ENCODE data around the gene PLSCR3. TPM values are rescaled to one million over a fixed set of nuclear protein-coding genes. Genes with fewer than 3 reads are reported as not detected.

The PLSCR3 gene
- total and polyA plus RNA-seq, 3 experiments from 2014 or later = 79.1 to 152 (median 81.6) TPM

DNA sequence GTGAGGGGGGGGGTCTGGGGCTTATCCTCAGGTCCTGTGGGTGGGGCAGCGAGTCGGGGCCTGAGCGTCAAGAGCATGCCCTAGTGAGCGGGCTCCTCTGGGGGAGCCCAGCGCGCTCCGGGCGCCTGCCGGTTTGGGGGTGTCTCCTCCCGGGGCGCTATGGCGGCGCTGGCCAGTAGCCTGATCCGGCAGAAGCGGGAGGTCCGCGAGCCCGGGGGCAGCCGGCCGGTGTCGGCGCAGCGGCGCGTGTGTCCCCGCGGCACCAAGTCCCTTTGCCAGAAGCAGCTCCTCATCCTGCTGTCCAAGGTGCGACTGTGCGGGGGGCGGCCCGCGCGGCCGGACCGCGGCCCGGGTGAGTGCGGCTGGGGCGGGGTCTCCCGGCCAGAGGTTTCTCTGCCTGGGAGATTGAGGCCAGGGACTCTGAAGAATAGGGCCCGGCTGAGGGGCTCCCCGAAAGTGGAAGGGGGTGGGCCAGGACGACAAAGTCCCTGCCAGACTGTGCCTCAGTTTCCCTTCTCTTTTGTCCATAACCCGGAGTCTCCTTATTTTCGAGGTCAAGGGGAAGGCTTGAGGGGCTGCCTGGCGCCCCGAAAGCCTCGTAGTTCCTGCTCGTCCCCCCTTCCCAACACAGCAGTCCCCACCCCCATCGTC is 45.3 kb upstream of the PLSCR3 start, which contains the start of gene FGF11:
Gene FGF11, plus strand, starts transcription at position 51 of the 651 bp plus-strand sequence. Its CDS starts 109 bp downstream, at position 160.
- H3K4me1 Mint-ChIP-seq = peaks cover 33 to 56% (median 47%) of the 10 kb centered on the region in 3 donors
- H3K9me3 Mint-ChIP-seq = no peaks in the 10 kb centered on the region
- DNase-seq = no peak
- H3K27ac Mint-ChIP-seq = peak within 1 kb of the TSS; percentile 39 to 71 (median 56)
- H3K9me3 ChIP-seq (ENCODE audit: low read length) = no peaks in the 10 kb centered on the region
- no peak within 1 kb of the TSS for H3K27ac ChIP-seq (ENCODE audit: low read depth, low read length)
- POLR2A ChIA-PET = interaction anchor here (1.1 to 2.2 kb wide), 5 partner anchors 15 to 121 kb away, joined by 3 to 11 read pairs (median 3); partner anchors contain the start of gene ZBTB4
- peaks cover 50% of the 10 kb centered on the region for H3K4me1 ChIP-seq (ENCODE audit: insufficient read depth, low read length)
- peaks cover 43% of the 10 kb centered on the region for H3K27me3 ChIP-seq (ENCODE audit: insufficient read depth, low read length, poor library complexity, severe bottlenecking)
- H3K36me3 ChIP-seq (ENCODE audit: insufficient read depth, low read length) = no peaks in the 10 kb centered on the region
- peak within 1 kb of the TSS; percentile 41 for H3K4me3 ChIP-seq (ENCODE audit: low read length)
- H3K36me3 Mint-ChIP-seq = peaks cover 4 to 10% (median 7%) of the 10 kb centered on the region in 3 donors
- H3K4me3 Mint-ChIP-seq = peak within 1 kb of the TSS; percentile 52 to 81 (median 73)
- CTCF ChIA-PET = interaction anchor here (1.0 to 5.1 kb wide), 3 partner anchors 40 to 84 kb away, joined by 3 to 78 read pairs (median 3); partner anchors contain the start of genes TMEM95 and ZBTB4
- peaks cover 41 to 49% of the 10 kb centered on the region in 2 donors for H3K27me3 Mint-ChIP-seq

DNA sequence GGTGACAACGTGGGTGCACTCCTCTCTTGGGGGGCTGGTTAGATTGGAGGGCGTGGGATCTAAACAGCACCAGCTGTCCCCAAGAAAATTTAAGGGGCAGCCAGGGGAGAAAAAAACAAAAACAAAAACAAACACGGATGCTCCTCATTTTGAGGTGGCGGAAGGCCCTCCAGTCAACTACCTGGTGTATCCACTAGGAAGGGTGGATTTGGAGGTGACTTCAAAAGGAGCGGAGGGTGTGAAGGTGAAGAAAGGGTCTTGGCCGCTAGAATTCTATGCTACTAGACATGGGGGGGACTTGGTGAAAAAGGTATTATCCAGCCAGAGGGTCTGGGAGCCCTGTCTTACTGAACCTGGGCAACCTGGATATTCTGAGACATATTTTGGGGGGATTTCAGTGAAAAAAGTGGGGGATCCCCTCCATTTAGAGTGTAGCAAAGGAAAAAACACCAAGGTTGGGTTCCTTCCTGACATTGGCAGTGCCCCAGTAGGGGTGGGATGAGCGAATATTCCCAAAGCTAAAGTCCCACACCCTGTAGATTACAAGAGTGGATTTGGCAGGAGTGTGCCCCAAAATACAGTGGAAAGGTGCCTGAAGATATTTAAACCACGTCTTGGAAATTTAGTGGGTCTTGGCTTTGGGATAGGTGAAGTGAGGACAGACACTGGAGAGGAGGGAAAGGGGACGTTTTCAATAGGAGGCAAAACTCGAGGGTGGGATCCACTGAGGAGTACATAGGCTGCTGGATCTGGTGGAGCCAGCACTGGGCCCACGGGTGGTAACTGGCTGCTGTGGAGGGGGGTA is 44.5 kb upstream of the PLSCR3 start:
- Mint-ChIP-seq H3K27ac (peak overlapping the region; percentile 4 to 71 (median 56)), H3K27me3 (peaks cover 36 to 42% of the 10 kb centered on the region in 2 donors), H3K9me3 (no peaks in the 10 kb centered on the region), H3K4me3 (peak overlapping the region; percentile 8 to 81 (median 61)), H3K4me1 (peaks cover 33 to 56% (median 46%) of the 10 kb centered on the region in 3 donors), H3K36me3 (peaks cover 4 to 10% (median 7%) of the 10 kb centered on the region in 3 donors)
- CTCF ChIA-PET = interaction anchor here (0.9 to 5.1 kb wide), 6 partner anchors 16 to 83 kb away, joined by 3 to 78 read pairs (median 26); partner anchors contain the start of genes POLR2A, TMEM95 and ZBTB4
- H3K4me3 ChIP-seq (ENCODE audit: low read length) = peak overlapping the region; percentile 24
- H3K27me3 ChIP-seq (ENCODE audit: insufficient read depth, low read length, poor library complexity, severe bottlenecking) = peaks cover 36% of the 10 kb centered on the region
- no peak for DNase-seq
- H3K36me3 ChIP-seq (ENCODE audit: insufficient read depth, low read length) = no peaks in the 10 kb centered on the region
- no peaks in the 10 kb centered on the region for H3K9me3 ChIP-seq (ENCODE audit: low read length)
- no peak overlapping the region for H3K27ac ChIP-seq (ENCODE audit: low read depth, low read length)
- POLR2A ChIA-PET = interaction anchor here (0.9 to 4.5 kb wide), 5 partner anchors 15 to 122 kb away, joined by 3 to 48 read pairs (median 6); partner anchors contain the start of genes POLR2A and ZBTB4
- H3K4me1 ChIP-seq (ENCODE audit: insufficient read depth, low read length) = peaks cover 50% of the 10 kb centered on the region

DNA sequence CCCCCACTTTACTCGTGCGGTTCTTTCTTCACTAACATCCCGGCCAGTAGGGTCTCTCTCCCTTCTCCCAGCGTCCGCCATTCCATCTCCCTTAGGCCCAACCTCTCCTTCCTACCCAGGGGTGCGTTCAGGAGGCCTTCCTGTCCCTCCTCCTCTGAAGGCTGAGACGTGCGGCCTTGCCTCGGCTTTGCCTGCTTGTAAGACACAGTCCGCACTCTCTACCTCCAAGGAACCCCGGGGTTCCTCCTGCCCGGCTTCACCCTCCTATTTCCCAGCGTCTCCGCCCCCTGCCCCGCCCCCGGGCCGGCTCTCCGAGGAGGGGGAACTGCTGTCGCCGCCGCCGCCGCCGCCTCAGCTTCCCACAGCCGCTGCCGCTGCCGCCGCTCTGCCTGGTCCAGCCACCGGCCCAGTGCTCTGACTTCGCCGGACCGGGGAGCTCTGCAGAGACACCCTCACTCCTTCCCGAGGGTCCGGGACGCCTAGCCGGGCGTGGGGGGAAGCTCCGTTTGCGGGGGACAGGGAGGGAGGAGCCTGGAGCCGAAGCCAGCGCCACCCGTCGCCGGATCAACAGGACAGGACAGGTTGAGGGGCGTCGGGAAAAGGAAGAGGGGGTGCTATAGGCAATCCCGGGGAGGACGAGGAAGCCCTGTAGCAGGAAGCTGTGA is 43.8 kb upstream of the PLSCR3 start:
- H3K36me3 Mint-ChIP-seq = peaks cover 4 to 10% (median 7%) of the 10 kb centered on the region in 3 donors
- no peaks in the 10 kb centered on the region for H3K9me3 Mint-ChIP-seq
- peaks cover 50% of the 10 kb centered on the region for H3K4me1 ChIP-seq (ENCODE audit: insufficient read depth, low read length)
- ChIA-PET CTCF (interaction anchor here (0.9 to 5.1 kb wide), 7 partner anchors 11 to 157 kb away, joined by 4 to 78 read pairs (median 10); partner anchors contain the start of genes POLR2A, SLC2A4 and TMEM95), POLR2A (interaction anchor here (0.9 to 4.5 kb wide), 4 partner anchors 16 to 47 kb away, joined by 4 to 48 read pairs (median 18); partner anchors contain the start of genes POLR2A, SLC35G6 and ZBTB4)
- H3K4me1 Mint-ChIP-seq = peaks cover 33 to 56% (median 46%) of the 10 kb centered on the region in 3 donors
- H3K27me3 Mint-ChIP-seq = peaks cover 35 to 38% of the 10 kb centered on the region in 2 donors
- peak overlapping the region; percentile 61 to 86 (median 67) for H3K4me3 Mint-ChIP-seq
- DNase-seq = peak in 4 of 5 donors; percentile 21 to 61 (median 42)
- H3K27ac Mint-ChIP-seq = peak overlapping the region in 7 of 8 donors; percentile 17 to 87 (median 40)
- H3K4me3 ChIP-seq (ENCODE audit: low read length) = peak overlapping the region; percentile 24
- peaks cover 34% of the 10 kb centered on the region for H3K27me3 ChIP-seq (ENCODE audit: insufficient read depth, low read length, poor library complexity, severe bottlenecking)
- H3K9me3 ChIP-seq (ENCODE audit: low read length) = no peaks in the 10 kb centered on the region
- no peak overlapping the region for H3K27ac ChIP-seq (ENCODE audit: low read depth, low read length)
- H3K36me3 ChIP-seq (ENCODE audit: insufficient read depth, low read length) = no peaks in the 10 kb centered on the region

DNA sequence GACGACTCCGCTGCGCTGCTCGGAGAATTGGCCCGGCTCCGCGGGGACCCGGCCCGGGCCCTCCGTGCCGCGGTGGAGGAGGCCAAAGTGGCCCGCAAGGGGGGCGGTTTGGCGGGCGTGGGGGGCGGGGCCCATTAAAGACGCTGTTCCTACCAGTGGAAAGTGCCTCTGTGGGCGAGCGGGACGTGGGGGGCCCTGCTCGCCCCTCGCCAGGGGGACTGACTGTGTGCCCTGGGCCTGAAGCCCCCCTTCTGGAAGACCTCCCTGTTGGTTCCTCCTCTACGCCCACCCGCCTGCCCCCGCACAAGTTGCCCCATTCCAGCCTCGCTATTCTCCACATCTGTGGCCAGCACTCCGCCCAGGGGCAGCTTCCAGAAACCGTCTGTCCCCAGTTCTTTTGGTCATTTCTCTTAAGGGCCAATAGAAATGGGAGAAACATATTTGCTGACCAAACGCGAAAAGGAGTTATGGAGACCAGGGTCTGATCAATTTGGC is 43.1 kb upstream of the PLSCR3 start:
- DNase-seq = no peak
- peaks cover 50% of the 10 kb centered on the region for H3K4me1 ChIP-seq (ENCODE audit: insufficient read depth, low read length)
- H3K27me3 ChIP-seq (ENCODE audit: insufficient read depth, low read length, poor library complexity, severe bottlenecking) = peaks cover 34% of the 10 kb centered on the region
- H3K9me3 ChIP-seq (ENCODE audit: low read length) = no peaks in the 10 kb centered on the region
- Mint-ChIP-seq H3K4me1 (peaks cover 33 to 56% (median 46%) of the 10 kb centered on the region in 3 donors), H3K27me3 (peaks cover 32 to 36% of the 10 kb centered on the region in 2 donors), H3K9me3 (no peaks in the 10 kb centered on the region), H3K27ac (peak overlapping the region in 3 of 8 donors; percentile 17 to 95 (median 47)), H3K4me3 (peak overlapping the region; percentile 61 to 98 (median 67)), H3K36me3 (peaks cover 4 to 10% (median 7%) of the 10 kb centered on the region in 3 donors)
- ChIA-PET POLR2A (interaction anchor here (0.9 to 4.5 kb wide), 12 partner anchors 9 to 249 kb away, joined by 3 to 48 read pairs (median 6); partner anchors contain the start of genes MPDU1, NEURL4, PLSCR3 and POLR2A), CTCF (interaction anchor here (0.6 to 5.1 kb wide), 47 partner anchors 9 to 250 kb away, joined by 3 to 78 read pairs (median 7); partner anchors contain the start of genes ACAP1, CD68, CHRNB1 and MPDU1)
- no peaks in the 10 kb centered on the region for H3K36me3 ChIP-seq (ENCODE audit: insufficient read depth, low read length)
- no peak overlapping the region for H3K27ac ChIP-seq (ENCODE audit: low read depth, low read length)
- H3K4me3 ChIP-seq (ENCODE audit: low read length) = peak overlapping the region; percentile 5

DNA sequence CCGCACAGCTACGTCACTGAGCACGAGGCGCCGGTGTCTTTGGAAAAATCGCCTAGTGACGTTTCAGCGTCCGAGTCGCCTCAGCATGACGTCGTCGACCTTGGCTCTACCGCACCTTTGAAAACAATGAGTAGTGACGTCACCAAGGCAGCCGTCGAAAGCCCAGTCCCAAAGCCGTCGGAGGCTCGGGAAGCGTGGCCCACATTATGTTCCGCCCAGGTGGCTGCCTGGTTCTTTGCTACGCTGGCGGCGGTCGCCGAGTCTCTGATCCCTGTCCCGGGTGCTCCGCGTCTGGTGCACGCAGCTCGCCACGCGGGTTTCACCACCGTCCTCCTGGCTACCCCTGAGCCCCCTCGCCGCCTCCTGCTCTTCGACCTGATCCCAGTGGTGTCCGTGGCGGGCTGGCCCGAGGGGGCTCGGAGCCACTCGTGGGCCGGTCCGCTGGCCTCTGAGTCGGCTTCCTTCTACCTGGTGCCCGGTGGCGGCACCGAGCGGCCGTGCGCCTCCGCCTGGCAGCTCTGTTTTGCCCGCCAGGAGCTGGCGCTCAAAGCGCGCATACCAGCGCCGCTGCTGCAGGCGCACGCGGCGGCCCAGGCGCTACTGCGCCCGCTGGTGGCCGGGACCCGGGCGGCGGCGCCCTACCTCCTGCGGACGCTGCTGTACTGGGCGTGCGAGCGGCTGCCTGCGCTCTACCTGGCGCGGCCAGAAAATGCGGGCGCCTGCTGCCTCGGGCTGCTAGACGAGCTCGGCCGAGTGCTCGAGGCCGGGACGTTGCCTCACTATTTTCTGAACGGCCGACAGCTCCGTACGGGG is 42.4 kb upstream of the PLSCR3 start:
- H3K4me1 Mint-ChIP-seq = peaks cover 33 to 56% (median 46%) of the 10 kb centered on the region in 3 donors
- CTCF ChIA-PET = interaction anchor here (0.6 to 5.1 kb wide), 56 partner anchors 9 to 391 kb away, joined by 3 to 78 read pairs (median 5); partner anchors contain the start of genes ACAP1, CD68, CHRNB1 and MPDU1
- DNase-seq = peak; percentile 68 to 85 (median 80)
- H3K27me3 Mint-ChIP-seq = peaks cover 29% of the 10 kb centered on the region in 2 donors
- H3K9me3 Mint-ChIP-seq = no peaks in the 10 kb centered on the region
- Histone ChIP-seq H3K4me1 (ENCODE audit: insufficient read depth, low read length) (peaks cover 50% of the 10 kb centered on the region), H3K4me3 (ENCODE audit: low read length) (peak overlapping the region; percentile 92), H3K27me3 (ENCODE audit: insufficient read depth, low read length, poor library complexity, severe bottlenecking) (peaks cover 31% of the 10 kb centered on the region), H3K36me3 (ENCODE audit: insufficient read depth, low read length) (no peaks in the 10 kb centered on the region), H3K9me3 (ENCODE audit: low read length) (no peaks in the 10 kb centered on the region), H3K27ac (ENCODE audit: low read depth, low read length) (peak overlapping the region; percentile 77)
- peak overlapping the region; percentile 93 to 99 (median 97) for H3K27ac Mint-ChIP-seq
- H3K4me3 Mint-ChIP-seq = peak overlapping the region; percentile 88 to 98 (median 96)
- peaks cover 4 to 10% (median 7%) of the 10 kb centered on the region in 3 donors for H3K36me3 Mint-ChIP-seq
- POLR2A ChIA-PET = interaction anchor here (0.6 to 4.5 kb wide), 17 partner anchors 10 to 250 kb away, joined by 3 to 48 read pairs (median 5); partner anchors contain the start of genes MPDU1, NEURL4, PLSCR3 and POLR2A

All from CD8-positive, alpha-beta memory T cell (primary cell).